Measurements from ENCODE around the gene GALR1.

DNA sequence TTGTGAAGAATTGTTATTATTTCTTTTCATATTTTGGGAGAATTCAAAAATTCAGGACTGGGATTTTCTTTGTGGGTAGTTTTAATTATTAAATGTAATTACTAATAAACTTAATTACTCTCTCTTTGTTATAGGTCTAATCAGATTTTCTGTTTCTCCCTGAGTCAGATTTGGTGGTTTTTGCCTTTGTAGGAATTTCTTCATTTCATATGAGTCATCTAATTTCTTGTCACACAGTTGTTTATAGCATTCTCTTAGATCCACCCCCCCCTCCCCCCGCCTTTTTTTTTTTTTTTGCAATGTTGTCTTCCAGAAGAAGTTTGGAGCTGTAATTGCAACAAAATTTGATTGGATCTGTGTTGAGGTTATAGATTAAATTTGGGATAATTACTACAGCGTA lies 26.0 kb upstream of the GALR1 start:
- TF ChIP-seq, protein P1, sequence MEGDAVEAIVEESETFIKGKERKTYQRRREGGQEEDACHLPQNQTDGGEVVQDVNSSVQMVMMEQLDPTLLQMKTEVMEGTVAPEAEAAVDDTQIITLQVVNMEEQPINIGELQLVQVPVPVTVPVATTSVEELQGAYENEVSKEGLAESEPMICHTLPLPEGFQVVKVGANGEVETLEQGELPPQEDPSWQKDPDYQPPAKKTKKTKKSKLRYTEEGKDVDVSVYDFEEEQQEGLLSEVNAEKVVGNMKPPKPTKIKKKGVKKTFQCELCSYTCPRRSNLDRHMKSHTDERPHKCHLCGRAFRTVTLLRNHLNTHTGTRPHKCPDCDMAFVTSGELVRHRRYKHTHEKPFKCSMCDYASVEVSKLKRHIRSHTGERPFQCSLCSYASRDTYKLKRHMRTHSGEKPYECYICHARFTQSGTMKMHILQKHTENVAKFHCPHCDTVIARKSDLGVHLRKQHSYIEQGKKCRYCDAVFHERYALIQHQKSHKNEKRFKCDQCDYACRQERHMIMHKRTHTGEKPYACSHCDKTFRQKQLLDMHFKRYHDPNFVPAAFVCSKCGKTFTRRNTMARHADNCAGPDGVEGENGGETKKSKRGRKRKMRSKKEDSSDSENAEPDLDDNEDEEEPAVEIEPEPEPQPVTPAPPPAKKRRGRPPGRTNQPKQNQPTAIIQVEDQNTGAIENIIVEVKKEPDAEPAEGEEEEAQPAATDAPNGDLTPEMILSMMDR (IDR thresholded peaks at IDR 0.05 in 8 of 11, conservative IDR thresholded peaks at IDR 0.05 in 3 of 11) = no peak
- no peak for TF ChIP-seq POLR2A (IDR thresholded peaks at IDR 0.05)
- TF ChIP-seq POLR2AphosphoS5 (IDR thresholded peaks at IDR 0.05) = no peak

Data from spleen (tissue), 7 donors.